Ovary (tissue), 3 donors: ENCODE measurements around the gene USP4.

Source experiments
- EP300 ChIP-seq: sonication (generic); formaldehyde crosslinking; IDR thresholded peaks from one replicate; pipeline ENCODE4 v1.6.1; 2017; ENCODE audit warnings: antibody characterized with exemption
- POLR2A ChIP-seq: fragments of 450-650 bp; IDR thresholded peaks from one replicate; pipeline ENCODE4 v1.6.1; 2017; ENCODE audit warnings: antibody characterized with exemption, mild to moderate bottlenecking, moderate library complexity
- TF ChIP-seq, protein P1 (sequence below), 3 donors: fragments of 450-650 bp in 2 of 3; fragments of 200-600 bp in 1 of 3; IDR thresholded peaks; one replicate each; pipeline versions ENCODE4 v1.5.1 to v1.8.0; 2016 to 2022; ENCODE audit warnings: antibody characterized with exemption in 3 of 3, mild to moderate bottlenecking in 1 of 3
- donor health status: DM: no; HTN: no; CAD: no.

- TF ChIP-seq, protein P1, sequence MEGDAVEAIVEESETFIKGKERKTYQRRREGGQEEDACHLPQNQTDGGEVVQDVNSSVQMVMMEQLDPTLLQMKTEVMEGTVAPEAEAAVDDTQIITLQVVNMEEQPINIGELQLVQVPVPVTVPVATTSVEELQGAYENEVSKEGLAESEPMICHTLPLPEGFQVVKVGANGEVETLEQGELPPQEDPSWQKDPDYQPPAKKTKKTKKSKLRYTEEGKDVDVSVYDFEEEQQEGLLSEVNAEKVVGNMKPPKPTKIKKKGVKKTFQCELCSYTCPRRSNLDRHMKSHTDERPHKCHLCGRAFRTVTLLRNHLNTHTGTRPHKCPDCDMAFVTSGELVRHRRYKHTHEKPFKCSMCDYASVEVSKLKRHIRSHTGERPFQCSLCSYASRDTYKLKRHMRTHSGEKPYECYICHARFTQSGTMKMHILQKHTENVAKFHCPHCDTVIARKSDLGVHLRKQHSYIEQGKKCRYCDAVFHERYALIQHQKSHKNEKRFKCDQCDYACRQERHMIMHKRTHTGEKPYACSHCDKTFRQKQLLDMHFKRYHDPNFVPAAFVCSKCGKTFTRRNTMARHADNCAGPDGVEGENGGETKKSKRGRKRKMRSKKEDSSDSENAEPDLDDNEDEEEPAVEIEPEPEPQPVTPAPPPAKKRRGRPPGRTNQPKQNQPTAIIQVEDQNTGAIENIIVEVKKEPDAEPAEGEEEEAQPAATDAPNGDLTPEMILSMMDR (IDR thresholded peaks at IDR 0.05) = no peak
- TF ChIP-seq POLR2A (no peak), EP300 (no peak)
Measured at GRCh38 chr3:49329186-49329585, 10.7 kb downstream of the USP4 start.
